ENCODE measurements around the gene RASD2.

The RASD2 gene

GRCh38 chr22:35544189-35544588 lies 3.6 kb downstream of the RASD2 start:
- no peak for TF ChIP-seq CTCF (IDR thresholded peaks at IDR 0.05; ENCODE audit: extremely low read depth, missing control alignments)
- DNase-seq (ENCODE audit: low spot score) = no peak

GRCh38 chr22:35544827-35545226 lies 4.2 kb downstream of the RASD2 start:
- DNase-seq (ENCODE audit: low spot score) = no peak
- TF ChIP-seq CTCF (IDR thresholded peaks at IDR 0.05; ENCODE audit: extremely low read depth, missing control alignments) = no peak

GRCh38 chr22:35546886-35547285 lies 6.3 kb downstream of the RASD2 start:
- no peak for DNase-seq (ENCODE audit: low spot score)
- TF ChIP-seq CTCF (IDR thresholded peaks at IDR 0.05; ENCODE audit: extremely low read depth, missing control alignments) = no peak

- TF ChIP-seq CTCF (IDR thresholded peaks at IDR 0.05; ENCODE audit: extremely low read depth, missing control alignments) = no peak
- no peak for DNase-seq (ENCODE audit: low spot score)
Observed at GRCh38 chr22:35547987-35548721, 7.5 kb downstream of the RASD2 start.

GRCh38 chr22:35548722-35549112 lies 8.1 kb downstream of the RASD2 start:
- no peak for TF ChIP-seq CTCF (IDR thresholded peaks at IDR 0.05; ENCODE audit: extremely low read depth, missing control alignments)
- no peak for DNase-seq (ENCODE audit: low spot score)

- DNase-seq (ENCODE audit: low spot score) = no peak
- no peak for TF ChIP-seq CTCF (IDR thresholded peaks at IDR 0.05; ENCODE audit: extremely low read depth, missing control alignments)
Observed at GRCh38 chr22:35549328-35549727, 8.7 kb downstream of the RASD2 start.

- no peak for TF ChIP-seq CTCF (IDR thresholded peaks at IDR 0.05; ENCODE audit: extremely low read depth, missing control alignments)
- no peak for DNase-seq (ENCODE audit: low spot score)
Observed at GRCh38 chr22:35551549-35552177, 11.0 kb downstream of the RASD2 start.

All from GM20000 (cell line).